RWPE2 (cell line): ENCODE data around the gene GPRASP2.
"Not testable (repeated sequence)": the region's sequence is repeated elsewhere in the genome, so short reads cannot be mapped to it uniquely, and the experiment has no call there.

Experiments used
- ATAC-seq: fragments of 200-7000 bp; cut with Tn5 transposase; 3 replicates; pipeline ENCODE4 v1.9.1; 2021; ENCODE audit warnings: low read depth
- DNase-seq: peaks from one replicate; pipeline ENCODE4 v3.0.0-alpha.2; 2020; ENCODE audit warnings: low spot score
- H3K27ac ChIP-seq: fragments of 450-650 bp; 2 replicates; pipeline ENCODE4 v1.5.1; 2017; ENCODE audit warnings: mild to moderate bottlenecking; ENCODE audit not compliant: poor library complexity, severe bottlenecking
- H3K27me3 ChIP-seq: fragments of 250-450 bp; sonication (Bioruptor Pico); 2 replicates; pipeline ENCODE4 v1.5.1; 2021; ENCODE audit warnings: mild to moderate bottlenecking, moderate library complexity; ENCODE audit not compliant: insufficient read depth, poor library complexity, severe bottlenecking
- H3K36me3 ChIP-seq: fragments of 250-450 bp; sonication (Bioruptor Pico); 2 replicates; pipeline ENCODE4 v1.5.1; 2020; ENCODE audit warnings: low read depth, mild to moderate bottlenecking, moderate library complexity
- H3K4me1 ChIP-seq: fragments of 250-450 bp; sonication (Bioruptor Pico); 2 replicates; pipeline ENCODE4 v1.5.1; 2021; ENCODE audit warnings: mild to moderate bottlenecking, moderate library complexity; ENCODE audit not compliant: insufficient read depth, poor library complexity, severe bottlenecking
- H3K4me3 ChIP-seq: fragments of 250-450 bp; sonication (Bioruptor Pico); 2 replicates; pipeline ENCODE4 v1.5.1; 2021; ENCODE audit warnings: mild to moderate bottlenecking, moderate library complexity; ENCODE audit not compliant: severe bottlenecking
- H3K9me3 ChIP-seq: fragments of 250-450 bp; sonication (Bioruptor Pico); 2 replicates; pipeline ENCODE4 v1.5.1; 2021; ENCODE audit warnings: mild to moderate bottlenecking, moderate library complexity; ENCODE audit not compliant: severe bottlenecking
- CTCF ChIP-seq: fragments of 450-650 bp; IDR thresholded peaks from one replicate; pipeline ENCODE4 v1.5.1; 2017; ENCODE audit warnings: mild to moderate bottlenecking, moderate library complexity; ENCODE audit not compliant: poor library complexity, severe bottlenecking

GPRASP2 gene

GRCh38 chrX:102712216-102712966 lies at the start of gene GPRASP2:
Gene GPRASP2, plus strand, starts transcription at chrX:102712448. Its CDS starts 2,422 bp downstream, at chrX:102714870.
- ATAC-seq (peak; percentile 80), DNase-seq (no peak)
- TF ChIP-seq CTCF, result no peak
- Histone ChIP-seq H3K4me1 (no peaks in the 10 kb centered on the region), H3K4me3 (peak within 1 kb of the TSS; percentile 50), H3K27ac (no peak within 1 kb of the TSS), H3K9me3 (no peaks in the 10 kb centered on the region), H3K27me3 (no peaks in the 10 kb centered on the region), H3K36me3 (no peaks in the 10 kb centered on the region)

- H3K4me1 ChIP-seq, H3K9me3 ChIP-seq, H3K27ac ChIP-seq, H3K36me3 ChIP-seq, DNase-seq, H3K27me3 ChIP-seq, ATAC-seq, H3K4me3 ChIP-seq: not testable (repeated sequence)
Observed at GRCh38 chrX:102663820-102664219, 48.4 kb upstream of the GPRASP2 start.

GRCh38 chrX:102667034-102667433 lies 45.2 kb upstream of the GPRASP2 start:
- H3K4me3 ChIP-seq, H3K27ac ChIP-seq, H3K36me3 ChIP-seq, H3K27me3 ChIP-seq, DNase-seq, H3K9me3 ChIP-seq, H3K4me1 ChIP-seq, ATAC-seq: not testable (repeated sequence)

GRCh38 chrX:102669526-102669925 lies 42.7 kb upstream of the GPRASP2 start:
- H3K4me3 ChIP-seq, result no peak overlapping the region
- TF ChIP-seq CTCF, result no peak
- ATAC-seq (no peak), DNase-seq (no peak)
- H3K9me3 ChIP-seq, result no peaks in the 10 kb centered on the region
- no peaks in the 10 kb centered on the region for H3K36me3 ChIP-seq
- no peaks in the 10 kb centered on the region for H3K27me3 ChIP-seq
- no peak overlapping the region for H3K27ac ChIP-seq
- H3K4me1 ChIP-seq, result no peaks in the 10 kb centered on the region

GRCh38 chrX:102672856-102673255 lies 39.4 kb upstream of the GPRASP2 start:
- TF ChIP-seq CTCF, result no peak
- H3K36me3 ChIP-seq, result no peaks in the 10 kb centered on the region
- no peak overlapping the region for H3K27ac ChIP-seq
- no peak for DNase-seq
- no peak overlapping the region for H3K4me3 ChIP-seq
- H3K9me3 ChIP-seq, result no peaks in the 10 kb centered on the region
- H3K27me3 ChIP-seq, result no peaks in the 10 kb centered on the region
- no peak for ATAC-seq
- no peaks in the 10 kb centered on the region for H3K4me1 ChIP-seq

- H3K36me3 ChIP-seq, H3K27me3 ChIP-seq, DNase-seq, ATAC-seq, H3K4me1 ChIP-seq, H3K27ac ChIP-seq, H3K9me3 ChIP-seq, H3K4me3 ChIP-seq: not testable (repeated sequence)
Observed at GRCh38 chrX:102677479-102677878, 34.8 kb upstream of the GPRASP2 start.
